PFSK-1 (cell line): ENCODE data around the gene TMEM63C.

Experiments used
- FOXP2 ChIP-seq: optimal IDR thresholded peaks from 2 replicates; pipeline ENCODE3; 2011; ENCODE audit warnings: borderline replicate concordance, control low read depth, inconsistent platforms; ENCODE audit not compliant: insufficient read depth; ENCODE audit errors: extremely low read length, extremely low read depth
- POLR2AphosphoS5 ChIP-seq: IDR thresholded peaks from 2 replicates; pipeline ENCODE4 v1.6.1; 2012; ENCODE audit warnings: low read depth, mild to moderate bottlenecking, control low read depth, low read length, moderate library complexity
- REST ChIP-seq, 2 experiments: IDR thresholded peaks; 2 replicates each; pipeline versions ENCODE4 v1.6.1 to v1.8.0; 2011 to 2012; ENCODE audit warnings: low read depth in 2 of 2, low read length in 2 of 2, control low read depth in 1 of 2, inconsistent platforms in 1 of 2, mild to moderate bottlenecking in 1 of 2, moderate library complexity in 1 of 2; ENCODE audit not compliant: insufficient read depth in 1 of 2
- SIN3A ChIP-seq: IDR thresholded peaks from 2 replicates; pipeline ENCODE4 v1.6.1; 2012; ENCODE audit warnings: mild to moderate bottlenecking, low read length, moderate library complexity, borderline replicate concordance; ENCODE audit not compliant: insufficient read depth
- TAF1 ChIP-seq: IDR thresholded peaks from 2 replicates; pipeline ENCODE4 v1.6.1; 2012; ENCODE audit warnings: low read length, control low read depth, borderline replicate concordance; ENCODE audit not compliant: insufficient read depth

- no peak for TF ChIP-seq POLR2AphosphoS5
- TF ChIP-seq REST (IDR thresholded peaks at IDR 0.05; ENCODE audit: insufficient read depth in 1 of 2, low read depth in 2 of 2, low read length in 2 of 2), result no peak
- TF ChIP-seq TAF1, result no peak
- no peak for TF ChIP-seq SIN3A
- no peak for TF ChIP-seq FOXP2
Observed at GRCh38 chr14:77213679-77214016, 32.0 kb downstream of the TMEM63C start.
